Fibroblast of peridontal ligament (primary cell): ENCODE measurements around the gene CHTF18.
A peak's percentile ranks its signal among the peaks of the same experiment; 100 is the strongest.
"Not testable (repeated sequence)": the region's sequence is repeated elsewhere in the genome, so short reads cannot be mapped to it uniquely, and the experiment has no call there.

Source experiments
- DNase-seq: peaks from one replicate; pipeline ENCODE4 v3.0.0-alpha.2; 2010; ENCODE audit errors: extremely low read depth

CHTF18 gene

GRCh38 chr16:776298-776697, 12.1 kb upstream of the CHTF18 start:
- not testable (repeated sequence) for DNase-seq

GRCh38 chr16:776824-777223, 11.6 kb upstream of the CHTF18 start:
- DNase-seq: no peak

GRCh38 chr16:777826-778225, 10.6 kb upstream of the CHTF18 start:
- DNase-seq: no peak

DNA sequence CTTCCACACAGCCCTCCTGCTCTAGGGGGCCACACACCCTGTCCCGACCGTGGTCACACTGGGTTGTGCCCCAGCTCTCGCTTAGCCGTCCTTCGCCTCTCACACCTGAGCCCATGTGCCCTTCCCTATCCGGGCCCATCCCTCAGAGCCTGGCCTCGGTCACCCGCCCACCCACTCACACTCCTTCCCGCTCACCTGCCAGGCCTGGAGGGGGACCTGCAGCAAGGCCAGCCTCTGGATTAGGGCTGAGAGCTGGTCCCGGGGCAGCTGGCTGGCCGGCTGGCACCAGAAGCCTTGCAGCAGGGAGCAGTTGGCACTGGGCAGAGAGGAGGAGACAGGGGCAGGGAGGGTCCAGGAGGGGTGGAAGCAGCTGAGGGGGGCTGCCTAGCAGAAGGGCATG, 10.0 kb upstream of the CHTF18 start:
- DNase-seq: no peak

DNA sequence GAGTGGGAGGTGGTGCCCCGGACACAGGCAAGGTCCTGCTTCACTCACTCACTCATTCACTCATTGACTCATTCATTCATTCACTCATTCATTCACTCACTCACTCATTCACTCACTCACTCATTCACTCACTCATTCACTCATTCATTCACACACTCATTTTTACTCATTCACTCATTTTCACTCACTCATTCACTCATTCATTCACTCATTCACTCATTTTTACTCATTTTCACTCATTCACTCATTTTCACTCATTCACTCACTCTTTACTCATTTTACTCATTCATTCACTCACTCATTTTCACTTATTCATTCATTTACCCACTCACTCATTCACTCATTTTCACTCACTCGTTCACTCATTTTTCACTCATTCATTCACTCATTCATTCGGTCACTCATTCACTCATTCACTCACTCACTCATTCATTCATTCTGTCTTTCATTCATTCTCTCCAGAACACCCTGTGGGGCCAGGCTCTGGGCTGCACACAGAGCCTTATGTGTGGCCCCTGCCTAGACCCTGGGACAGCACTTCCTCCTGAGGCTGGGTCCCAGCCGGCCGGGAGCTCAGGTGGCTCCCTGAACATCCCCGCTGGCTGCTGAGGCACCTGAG, 9.4 kb upstream of the CHTF18 start:
- no peak for DNase-seq

GRCh38 chr16:779561-779960, 8.9 kb upstream of the CHTF18 start:
- DNase-seq: no peak

DNA sequence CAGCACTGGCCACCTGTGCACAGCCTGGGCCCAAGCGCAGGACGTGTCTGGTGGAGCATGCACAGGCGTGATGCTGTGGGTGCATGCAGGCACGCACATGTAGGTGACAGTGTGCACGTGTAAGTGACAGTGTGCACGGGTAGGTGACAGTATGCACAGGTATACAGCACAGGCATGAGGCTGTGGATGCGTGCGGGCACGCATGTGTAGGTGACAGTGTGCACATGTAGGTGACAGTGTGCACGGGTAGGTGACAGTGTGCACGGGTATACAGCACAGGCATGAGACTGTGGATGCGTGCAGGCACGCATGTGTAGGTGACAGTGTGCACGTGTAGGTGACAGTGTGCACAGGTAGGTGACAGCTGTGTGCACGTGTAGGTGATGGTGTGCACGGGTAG, 8.1 kb upstream of the CHTF18 start:
- DNase-seq: no peak

DNA sequence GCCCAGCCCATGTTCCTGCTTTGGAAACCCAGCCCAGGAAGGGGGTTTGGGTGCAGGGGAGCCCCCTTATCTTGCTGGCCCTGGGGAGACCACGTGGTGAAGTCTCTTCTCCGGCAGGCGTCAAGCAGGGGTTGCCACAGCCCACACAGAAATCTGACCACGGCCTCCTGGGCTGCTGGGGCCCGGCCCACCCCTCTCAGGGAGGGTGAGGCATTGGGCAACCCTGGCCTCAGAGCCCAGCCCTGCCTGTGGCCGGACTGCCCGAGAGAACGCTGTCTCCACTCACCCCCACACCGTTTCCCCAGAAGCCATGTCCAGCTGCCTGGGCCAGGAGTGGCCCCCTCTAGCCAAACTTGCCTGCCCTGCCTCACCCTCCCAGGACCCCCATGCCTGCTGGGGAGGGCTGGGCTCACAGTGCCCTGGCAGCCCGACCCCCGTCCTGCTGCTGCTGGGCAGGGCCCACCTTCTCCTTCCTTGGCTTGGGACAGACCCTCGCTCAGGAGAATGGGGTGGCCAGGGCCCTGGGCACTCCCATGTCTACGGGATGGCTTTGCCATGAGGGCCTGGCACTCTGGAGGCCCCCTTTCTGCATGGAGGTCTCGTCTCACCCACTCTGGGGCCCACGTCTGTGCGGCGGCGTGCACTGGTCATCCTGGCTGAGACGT, 6.9 kb upstream of the CHTF18 start:
- DNase-seq: no peak

GRCh38 chr16:782258-782657, 6.2 kb upstream of the CHTF18 start:
- no peak for DNase-seq

- no peak for DNase-seq
Measured at GRCh38 chr16:782766-783403, 5.5 kb upstream of the CHTF18 start.

GRCh38 chr16:783404-784161, 4.8 kb upstream of the CHTF18 start:
- no peak for DNase-seq

DNA sequence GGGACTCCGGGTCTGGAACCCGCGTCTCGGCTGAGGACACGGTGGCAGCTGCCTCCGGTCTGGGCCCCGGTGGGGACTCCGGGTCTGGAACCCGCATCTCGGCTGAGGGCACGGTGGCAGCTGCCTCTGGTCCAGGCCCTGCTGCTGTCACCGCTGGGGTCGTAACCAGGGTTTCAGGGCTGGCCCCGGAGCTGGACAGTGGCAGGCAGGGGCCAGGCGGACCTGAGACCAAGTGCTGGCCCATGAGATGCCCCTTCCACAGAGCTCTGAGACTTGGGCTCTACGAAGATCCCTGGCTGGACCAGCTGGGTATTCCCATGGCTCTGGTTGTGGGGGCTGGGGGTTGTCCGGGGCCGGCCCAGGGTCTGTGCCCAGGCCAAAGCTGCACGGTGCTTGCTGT, 4.0 kb upstream of the CHTF18 start:
- DNase-seq: no peak

DNA sequence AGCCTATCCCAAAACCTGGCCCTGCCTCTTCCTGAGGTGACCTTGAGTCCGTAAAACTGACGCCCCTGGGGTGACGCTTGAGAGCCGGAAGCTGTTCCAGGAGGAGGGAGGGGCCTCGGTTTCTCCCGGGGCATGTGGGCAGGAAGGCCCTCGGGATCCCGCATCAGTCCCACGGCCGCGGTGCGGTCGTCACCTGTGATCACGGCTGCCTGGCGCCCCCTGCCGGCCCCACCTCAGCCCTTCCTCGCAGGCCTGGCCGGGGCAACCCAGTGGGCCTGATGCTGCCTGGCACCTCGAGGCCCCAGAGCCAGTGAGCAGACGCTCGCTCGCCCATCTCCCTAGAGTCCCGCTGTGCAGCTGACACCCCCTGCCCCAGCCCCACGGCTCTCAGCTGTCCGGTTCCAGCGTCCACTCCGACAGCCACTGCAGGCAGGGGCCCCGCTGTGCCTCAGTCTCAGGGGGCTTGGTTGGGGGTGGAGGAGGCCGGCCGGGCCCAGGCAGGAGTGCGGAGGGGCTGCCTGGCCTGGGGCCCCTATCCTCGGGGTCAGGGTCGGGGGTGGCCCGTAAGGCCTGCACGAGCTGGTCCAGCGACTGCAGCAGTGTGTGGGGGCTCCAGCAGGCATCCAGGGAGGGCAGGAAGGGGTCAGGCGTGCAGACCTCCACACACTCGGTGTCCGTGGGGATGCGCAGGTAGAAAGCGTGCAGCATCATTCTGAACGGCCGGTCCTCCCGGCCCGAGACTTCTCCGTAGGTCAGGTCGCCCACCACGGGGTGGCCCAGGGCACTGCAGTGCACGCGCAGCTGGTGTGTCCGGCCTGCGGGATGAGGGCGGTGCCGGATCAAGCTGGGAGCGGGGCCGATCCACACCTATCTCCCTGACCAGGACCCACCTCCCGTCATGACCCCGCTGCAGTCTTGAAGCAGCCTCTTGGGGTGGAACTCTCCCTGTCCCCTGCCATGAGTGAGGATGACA, 2.6 kb upstream of the CHTF18 start:
- DNase-seq: peak; percentile 25

DNA sequence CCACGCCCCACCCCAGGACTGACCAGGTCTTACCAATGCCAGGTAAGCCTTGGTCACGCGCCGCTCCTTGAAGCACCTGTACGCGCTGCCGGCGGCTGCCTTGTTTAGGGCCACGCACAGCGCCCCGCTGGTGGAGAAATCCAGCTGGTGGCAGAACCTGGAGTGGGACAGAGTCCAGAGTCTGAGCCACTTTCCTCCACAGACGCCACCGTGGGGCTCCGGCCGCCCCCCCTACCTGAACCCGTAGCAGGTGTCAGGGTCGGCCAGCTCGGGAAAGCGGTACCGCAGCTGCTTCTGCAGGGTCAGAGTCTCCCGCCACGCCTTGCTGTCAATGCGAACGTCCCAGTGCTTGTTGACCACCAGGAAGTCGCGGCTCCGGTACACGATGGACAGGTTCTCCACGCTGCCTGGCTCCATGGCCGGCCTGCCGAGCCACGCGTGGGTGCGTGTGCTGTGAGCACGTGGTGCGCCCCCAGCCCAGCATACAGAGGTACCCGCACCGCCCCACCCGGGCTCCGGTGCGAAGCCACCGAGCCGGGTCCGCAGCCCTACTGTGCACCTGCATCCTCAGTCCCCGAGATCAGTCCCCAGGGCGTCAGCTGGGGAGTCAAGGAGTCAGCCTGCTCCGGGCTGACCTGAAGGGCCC, 976 bp upstream of the CHTF18 start:
- no peak for DNase-seq

- no peak for DNase-seq
Measured at GRCh38 chr16:787978-788398, 432 bp upstream of the CHTF18 start, which contains the start of gene RPUSD1. Gene RPUSD1 (minus strand): TSS chr16:788381. CDS start chr16:787737, 644 bp downstream.

- DNase-seq: no peak
Measured at GRCh38 chr16:789191-789850, 901 bp downstream of the CHTF18 start.

DNA sequence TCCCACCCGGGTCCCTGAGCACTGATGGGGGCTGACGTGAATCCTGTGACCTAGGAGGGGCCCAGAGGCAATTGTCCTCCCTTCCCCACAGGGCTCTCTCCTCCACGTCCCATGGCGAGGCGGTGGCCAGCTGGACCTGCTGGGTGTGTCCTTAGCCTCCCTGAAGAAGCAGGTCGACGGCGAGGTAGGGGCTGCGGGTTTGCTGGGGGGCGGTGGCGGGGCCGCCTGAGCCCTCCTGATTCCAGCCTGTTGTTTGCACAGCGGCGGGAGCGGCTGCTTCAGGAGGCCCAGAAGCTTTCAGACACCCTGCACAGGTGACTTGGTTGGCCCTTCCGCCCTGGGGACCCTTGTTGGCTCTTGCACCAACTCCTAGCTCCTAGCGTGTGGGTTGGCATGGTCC, 1.7 kb downstream of the CHTF18 start:
- DNase-seq: no peak

DNA sequence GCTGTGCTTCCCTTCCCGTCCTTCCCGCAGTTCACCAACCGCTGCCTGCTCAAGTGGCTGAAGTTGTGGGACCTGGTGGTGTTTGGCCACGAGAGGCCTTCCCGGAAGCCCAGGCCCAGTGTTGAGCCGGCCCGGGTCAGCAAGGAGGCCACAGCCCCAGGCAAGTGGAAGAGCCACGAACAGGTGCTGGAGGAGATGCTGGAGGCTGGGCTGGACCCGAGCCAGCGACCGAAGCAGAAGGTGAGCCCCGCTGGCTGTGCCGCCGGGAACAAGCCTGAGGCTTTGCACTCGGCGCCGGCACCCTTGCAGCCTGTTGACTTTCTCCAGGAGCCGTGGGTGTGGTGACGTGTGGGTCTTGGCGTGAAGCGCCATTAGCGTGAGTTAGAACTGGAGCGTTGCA, 2.7 kb downstream of the CHTF18 start:
- DNase-seq: no peak

DNA sequence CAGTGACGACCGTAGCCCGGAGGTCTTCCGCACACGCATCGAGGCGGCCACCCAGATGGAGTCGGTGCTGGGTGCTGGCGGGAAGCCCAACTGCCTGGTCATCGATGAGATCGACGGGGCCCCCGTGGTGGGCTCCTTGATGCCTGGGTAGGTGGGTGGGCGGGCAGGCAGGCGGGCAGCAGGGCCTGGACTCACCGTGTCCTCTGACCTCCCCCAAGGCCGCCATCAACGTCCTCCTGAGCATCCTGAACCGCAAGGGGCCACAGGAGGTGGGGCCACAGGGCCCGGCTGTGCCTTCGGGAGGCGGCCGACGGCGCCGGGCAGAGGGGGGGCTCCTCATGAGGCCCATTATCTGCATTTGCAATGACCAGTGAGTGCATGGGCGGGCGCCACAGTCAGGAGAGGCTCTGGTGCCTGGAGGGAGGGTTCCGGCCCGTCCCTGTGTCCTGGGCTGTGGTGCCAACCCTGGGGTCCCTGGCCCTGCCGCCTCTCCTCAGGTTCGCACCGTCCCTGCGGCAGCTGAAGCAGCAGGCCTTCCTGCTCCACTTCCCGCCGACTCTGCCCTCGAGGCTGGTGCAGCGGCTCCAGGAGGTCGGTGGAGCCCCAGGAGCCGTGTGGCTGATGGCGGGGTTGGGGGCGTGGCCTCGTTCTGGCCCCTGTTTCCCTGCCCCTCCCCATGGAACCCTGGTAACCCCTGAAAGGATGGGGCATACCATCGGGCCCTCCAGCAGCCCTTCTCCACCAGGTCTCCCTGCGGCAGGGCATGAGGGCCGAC, 4.0 kb downstream of the CHTF18 start:
- no peak for DNase-seq
